ENCODE results near the gene DGAT2.

Gene DGAT2

DNA sequence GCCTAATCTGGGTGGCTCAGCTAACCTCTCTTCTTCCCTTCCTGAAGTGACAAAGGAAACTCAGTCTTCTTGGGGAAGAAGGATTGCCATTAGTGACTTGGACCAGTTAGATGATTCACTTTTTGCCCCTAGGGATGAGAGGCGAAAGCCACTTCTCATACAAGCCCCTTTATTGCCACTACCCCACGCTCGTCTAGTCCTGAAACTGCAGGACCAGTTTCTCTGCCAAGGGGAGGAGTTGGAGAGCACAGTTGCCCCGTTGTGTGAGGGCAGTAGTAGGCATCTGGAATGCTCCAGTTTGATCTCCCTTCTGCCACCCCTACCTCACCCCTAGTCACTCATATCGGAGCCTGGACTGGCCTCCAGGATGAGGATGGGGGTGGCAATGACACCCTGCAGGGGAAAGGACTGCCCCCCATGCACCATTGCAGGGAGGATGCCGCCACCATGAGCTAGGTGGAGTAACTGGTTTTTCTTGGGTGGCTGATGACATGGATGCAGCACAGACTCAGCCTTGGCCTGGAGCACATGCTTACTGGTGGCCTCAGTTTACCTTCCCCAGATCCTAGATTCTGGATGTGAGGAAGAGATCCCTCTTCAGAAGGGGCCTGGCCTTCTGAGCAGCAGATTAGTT is 32.3 kb downstream of the DGAT2 start:
- H2AFZ ChIP-seq (ENCODE audit: low read depth, low read length) = no peak overlapping the region
- no peaks in the 10 kb centered on the region for H4K20me1 ChIP-seq (ENCODE audit: insufficient read depth, low read length)
- ATAC-seq (ENCODE audit: insufficient read depth, low read depth) = no peak
- no peak overlapping the region for H3K27ac ChIP-seq (ENCODE audit: low read length)
- no peaks in the 10 kb centered on the region for H3K9me3 ChIP-seq (ENCODE audit: insufficient read depth, low read length, severe bottlenecking)
- no peak for TF ChIP-seq EZH2 (IDR thresholded peaks at IDR 0.05; ENCODE audit: borderline replicate concordance, low read depth, low read length, severe bottlenecking)
- TF ChIP-seq, protein P1, sequence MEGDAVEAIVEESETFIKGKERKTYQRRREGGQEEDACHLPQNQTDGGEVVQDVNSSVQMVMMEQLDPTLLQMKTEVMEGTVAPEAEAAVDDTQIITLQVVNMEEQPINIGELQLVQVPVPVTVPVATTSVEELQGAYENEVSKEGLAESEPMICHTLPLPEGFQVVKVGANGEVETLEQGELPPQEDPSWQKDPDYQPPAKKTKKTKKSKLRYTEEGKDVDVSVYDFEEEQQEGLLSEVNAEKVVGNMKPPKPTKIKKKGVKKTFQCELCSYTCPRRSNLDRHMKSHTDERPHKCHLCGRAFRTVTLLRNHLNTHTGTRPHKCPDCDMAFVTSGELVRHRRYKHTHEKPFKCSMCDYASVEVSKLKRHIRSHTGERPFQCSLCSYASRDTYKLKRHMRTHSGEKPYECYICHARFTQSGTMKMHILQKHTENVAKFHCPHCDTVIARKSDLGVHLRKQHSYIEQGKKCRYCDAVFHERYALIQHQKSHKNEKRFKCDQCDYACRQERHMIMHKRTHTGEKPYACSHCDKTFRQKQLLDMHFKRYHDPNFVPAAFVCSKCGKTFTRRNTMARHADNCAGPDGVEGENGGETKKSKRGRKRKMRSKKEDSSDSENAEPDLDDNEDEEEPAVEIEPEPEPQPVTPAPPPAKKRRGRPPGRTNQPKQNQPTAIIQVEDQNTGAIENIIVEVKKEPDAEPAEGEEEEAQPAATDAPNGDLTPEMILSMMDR (IDR thresholded peaks at IDR 0.05; ENCODE audit: borderline replicate concordance, extremely low read depth, low read length, poor library complexity, severe bottlenecking) = no peak
- no peak overlapping the region for H3K9ac ChIP-seq (ENCODE audit: low read depth, low read length)
- H3K4me2 ChIP-seq (ENCODE audit: insufficient read depth, low read length) = no peak overlapping the region
- H3K4me3 ChIP-seq (ENCODE audit: low read depth in 1 of 2, low read length in 2 of 2) = no peak overlapping the region
- no peaks in the 10 kb centered on the region for H3K36me3 ChIP-seq (ENCODE audit: insufficient read depth, low read length)
- H3K4me1 ChIP-seq (ENCODE audit: insufficient read depth, low read length) = peaks cover 9% of the 10 kb centered on the region
- no peaks in the 10 kb centered on the region for H3K27me3 ChIP-seq (ENCODE audit: insufficient read depth, low read length, poor library complexity)
- H3K79me2 ChIP-seq (ENCODE audit: insufficient read depth, low read length) = no peaks in the 10 kb centered on the region
- no peak for DNase-seq

DNA sequence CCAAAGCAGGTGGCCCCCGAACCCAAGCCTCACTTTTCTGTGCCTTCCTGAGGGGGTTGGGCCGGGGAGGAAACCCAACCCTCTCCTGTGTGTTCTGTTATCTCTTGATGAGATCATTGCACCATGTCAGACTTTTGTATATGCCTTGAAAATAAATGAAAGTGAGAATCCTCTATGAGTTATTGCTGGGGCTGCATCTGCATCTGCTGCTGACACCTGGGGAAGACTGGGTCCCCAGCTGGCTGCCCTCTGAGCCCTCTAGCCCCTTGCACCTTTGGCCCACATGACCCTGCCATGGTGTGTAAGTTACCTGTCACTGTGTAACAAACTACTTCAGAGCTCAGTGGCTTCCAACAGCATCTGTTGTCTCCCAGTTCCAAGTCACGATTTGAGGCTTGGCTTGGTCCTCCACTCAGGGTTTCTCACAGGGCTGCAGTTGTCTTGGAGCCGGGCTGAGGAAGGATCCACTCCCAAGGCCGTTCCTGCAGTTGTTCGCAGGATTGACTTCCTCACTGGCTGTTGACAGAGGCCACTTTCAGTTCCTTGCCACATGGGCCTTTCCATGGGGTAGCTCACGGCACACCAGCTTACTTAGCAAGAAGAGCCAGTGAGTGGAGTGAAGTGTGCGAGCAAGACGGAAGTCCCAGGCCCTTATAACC is 32.9 kb downstream of the DGAT2 start:
- Histone ChIP-seq H3K9me3 (ENCODE audit: insufficient read depth, low read length, severe bottlenecking) (no peaks in the 10 kb centered on the region), H3K36me3 (ENCODE audit: insufficient read depth, low read length) (no peaks in the 10 kb centered on the region), H3K4me3 (ENCODE audit: low read depth in 1 of 2, low read length in 2 of 2) (no peak overlapping the region), H2AFZ (ENCODE audit: low read depth, low read length) (no peak overlapping the region), H3K9ac (ENCODE audit: low read depth, low read length) (no peak overlapping the region), H4K20me1 (ENCODE audit: insufficient read depth, low read length) (no peaks in the 10 kb centered on the region), H3K79me2 (ENCODE audit: insufficient read depth, low read length) (no peaks in the 10 kb centered on the region), H3K27ac (ENCODE audit: low read length) (no peak overlapping the region), H3K4me2 (ENCODE audit: insufficient read depth, low read length) (no peak overlapping the region), H3K4me1 (ENCODE audit: insufficient read depth, low read length) (peaks cover 9% of the 10 kb centered on the region), H3K27me3 (ENCODE audit: insufficient read depth, low read length, poor library complexity) (no peaks in the 10 kb centered on the region)
- DNase-seq (peak; percentile 26), ATAC-seq (ENCODE audit: insufficient read depth, low read depth) (peak; percentile 64)
- TF ChIP-seq, protein P1 (IDR thresholded peaks at IDR 0.05; ENCODE audit: borderline replicate concordance, extremely low read depth, low read length, poor library complexity, severe bottlenecking) = no peak
- TF ChIP-seq EZH2 (IDR thresholded peaks at IDR 0.05; ENCODE audit: borderline replicate concordance, low read depth, low read length, severe bottlenecking) = no peak

DNA sequence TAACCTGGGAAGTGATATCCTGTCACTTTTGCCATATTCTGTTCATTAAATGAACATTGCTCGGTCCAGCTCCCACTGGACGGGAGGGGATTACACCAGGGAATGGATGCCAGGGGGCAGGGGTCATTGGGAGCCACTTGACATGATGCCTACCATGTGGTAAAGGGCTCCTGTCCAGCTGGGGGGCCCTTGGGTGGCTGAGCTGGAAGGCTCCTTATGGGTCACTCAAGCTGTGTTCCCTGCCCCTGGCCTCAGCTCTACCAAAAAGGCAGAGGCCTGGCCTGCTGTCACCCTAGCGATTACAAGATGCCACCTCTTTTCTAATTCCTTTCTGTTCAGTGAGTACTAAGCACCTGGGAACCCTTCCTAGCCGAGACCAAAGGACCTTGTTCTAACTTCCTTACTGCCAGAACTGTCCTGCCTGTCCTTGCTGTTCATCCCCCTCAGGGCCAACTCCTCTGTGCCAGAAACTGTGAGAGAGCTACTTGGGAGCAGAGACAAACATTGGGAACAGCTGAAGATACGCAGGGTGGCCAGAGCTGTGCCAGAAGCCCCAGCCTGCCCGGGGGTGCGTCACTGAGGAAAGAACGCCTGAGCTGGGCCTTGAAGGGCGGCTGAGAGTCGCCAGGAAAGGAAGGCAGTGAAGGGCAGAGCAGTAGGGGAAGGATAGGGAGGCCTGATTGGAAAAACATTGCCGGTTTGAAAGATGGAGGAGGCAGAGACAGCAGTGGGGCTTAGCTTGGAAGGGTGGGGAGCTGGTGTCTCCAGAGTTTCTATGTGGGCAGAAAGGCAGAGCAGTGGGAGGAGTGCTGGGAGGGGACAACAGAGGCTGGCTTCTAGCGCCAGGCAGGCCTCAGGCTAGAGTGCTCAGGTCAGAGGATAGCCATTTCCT is 33.7 kb downstream of the DGAT2 start:
- Histone ChIP-seq H3K27ac (ENCODE audit: low read length) (no peak overlapping the region), H3K4me3 (ENCODE audit: low read depth in 1 of 2, low read length in 2 of 2) (no peak overlapping the region), H3K27me3 (ENCODE audit: insufficient read depth, low read length, poor library complexity) (no peaks in the 10 kb centered on the region), H3K9ac (ENCODE audit: low read depth, low read length) (no peak overlapping the region), H3K9me3 (ENCODE audit: insufficient read depth, low read length, severe bottlenecking) (no peaks in the 10 kb centered on the region), H4K20me1 (ENCODE audit: insufficient read depth, low read length) (no peaks in the 10 kb centered on the region), H3K4me1 (ENCODE audit: insufficient read depth, low read length) (peaks cover 9% of the 10 kb centered on the region), H3K36me3 (ENCODE audit: insufficient read depth, low read length) (no peaks in the 10 kb centered on the region), H3K79me2 (ENCODE audit: insufficient read depth, low read length) (no peaks in the 10 kb centered on the region), H3K4me2 (ENCODE audit: insufficient read depth, low read length) (no peak overlapping the region), H2AFZ (ENCODE audit: low read depth, low read length) (no peak overlapping the region)
- no peak for DNase-seq
- TF ChIP-seq EZH2 (IDR thresholded peaks at IDR 0.05; ENCODE audit: borderline replicate concordance, low read depth, low read length, severe bottlenecking) = no peak
- TF ChIP-seq, protein P1 (IDR thresholded peaks at IDR 0.05; ENCODE audit: borderline replicate concordance, extremely low read depth, low read length, poor library complexity, severe bottlenecking) = no peak
- no peak for ATAC-seq (ENCODE audit: insufficient read depth, low read depth)
